Gastroesophageal sphincter (tissue), 3 donors: Measurements from ENCODE around the gene PRKG1.

Experiments used
- CTCF ChIP-seq, 4 experiments: fragments of 200-600 bp in 2 of 4; fragments of 450-650 bp in 2 of 4; sonication (generic) in 1 of 4; IDR thresholded peaks; one replicate each; pipeline ENCODE4 v1.5.1; 2017 to 2019; ENCODE audit warnings: antibody characterized with exemption in 4 of 4, mild to moderate bottlenecking in 2 of 4, moderate library complexity in 2 of 4
- EP300 ChIP-seq: sonication (generic); formaldehyde crosslinking; IDR thresholded peaks from one replicate; pipeline ENCODE4 v1.6.1; 2017; ENCODE audit warnings: antibody characterized with exemption, mild to moderate bottlenecking
- POLR2A ChIP-seq, 2 donors: fragments of 450-650 bp; IDR thresholded peaks; one replicate each; pipeline ENCODE4 v1.6.1; 2017; ENCODE audit warnings: antibody characterized with exemption in 2 of 2, mild to moderate bottlenecking in 2 of 2, moderate library complexity in 1 of 2
- POLR2AphosphoS5 ChIP-seq: sonication (generic); formaldehyde crosslinking; IDR thresholded peaks from one replicate; pipeline ENCODE4 v1.6.1; 2017; ENCODE audit warnings: antibody characterized with exemption

- TF ChIP-seq CTCF (IDR thresholded peaks at IDR 0.05) (no peak), POLR2A (IDR thresholded peaks at IDR 0.05) (no peak), POLR2AphosphoS5 (no peak), EP300 (no peak)
Measured at GRCh38 chr10:52043811-52044210, 969.5 kb downstream of the PRKG1 start.
